ENCODE measurements around the gene CYP3A5. TPM values are rescaled to one million over a fixed set of nuclear protein-coding genes. Genes with fewer than 3 reads are reported as not detected.
"Not testable (repeated sequence)": the region's sequence is repeated elsewhere in the genome, so short reads cannot be mapped to it uniquely, and the experiment has no call there.

CYP3A5 gene
- total and polyA plus RNA-seq, 12 donors, result 0.03 TPM; not detected in 11

DNA sequence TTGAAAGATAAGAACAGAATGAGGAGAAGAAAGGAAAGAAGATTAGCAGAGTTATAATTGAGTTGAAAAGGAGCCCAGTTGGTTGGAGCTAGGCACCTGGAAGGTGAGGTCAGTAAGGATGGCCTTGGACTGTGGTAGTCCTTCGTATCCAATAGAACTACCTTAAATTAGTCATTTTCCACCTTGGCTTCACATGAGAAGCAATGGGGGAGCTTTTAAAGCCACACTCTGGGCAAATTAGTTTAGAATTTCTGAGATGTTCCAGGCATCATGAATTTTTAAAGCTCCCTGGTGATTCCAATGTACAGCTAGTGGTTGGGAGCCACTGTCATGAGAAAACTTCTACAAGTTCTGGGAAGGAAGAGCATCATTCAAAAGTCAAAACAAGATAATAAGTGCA, 27.3 kb upstream of the CYP3A5 start:
- intact Hi-C loops (cut with DNase I), result no loop called here
- H3K4me1 ChIP-seq, result no peaks in the 10 kb centered on the region

DNA sequence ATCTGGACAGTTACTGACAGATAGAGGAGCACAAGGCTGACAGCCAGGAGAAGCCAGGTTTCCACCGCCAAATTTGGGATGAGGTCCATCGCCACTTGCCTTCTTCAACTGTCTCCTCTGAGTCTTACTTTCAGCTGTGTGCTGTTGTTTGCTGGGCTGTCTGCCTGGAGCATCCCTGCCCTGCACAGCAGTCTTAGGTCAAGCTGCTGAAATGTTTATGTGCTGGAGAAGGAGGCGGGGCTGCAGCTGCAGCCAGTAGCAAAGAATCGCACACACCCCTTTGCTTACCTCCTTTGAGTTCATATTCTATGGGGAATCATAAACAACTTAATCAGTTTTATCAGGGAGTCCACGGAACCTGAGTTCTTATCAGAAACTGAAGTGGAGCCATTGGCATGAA, 20.1 kb upstream of the CYP3A5 start:
- intact Hi-C loops (cut with DNase I), result loop anchor here in 1 of 10 donors (5.0 kb wide), 1 partner anchor 1262 kb away; no protein-coding TSS in a partner anchor
- peaks cover 0 to 16% (median 0%) of the 10 kb centered on the region in 11 donors for H3K9me3 ChIP-seq
- TF ChIP-seq, protein P1, sequence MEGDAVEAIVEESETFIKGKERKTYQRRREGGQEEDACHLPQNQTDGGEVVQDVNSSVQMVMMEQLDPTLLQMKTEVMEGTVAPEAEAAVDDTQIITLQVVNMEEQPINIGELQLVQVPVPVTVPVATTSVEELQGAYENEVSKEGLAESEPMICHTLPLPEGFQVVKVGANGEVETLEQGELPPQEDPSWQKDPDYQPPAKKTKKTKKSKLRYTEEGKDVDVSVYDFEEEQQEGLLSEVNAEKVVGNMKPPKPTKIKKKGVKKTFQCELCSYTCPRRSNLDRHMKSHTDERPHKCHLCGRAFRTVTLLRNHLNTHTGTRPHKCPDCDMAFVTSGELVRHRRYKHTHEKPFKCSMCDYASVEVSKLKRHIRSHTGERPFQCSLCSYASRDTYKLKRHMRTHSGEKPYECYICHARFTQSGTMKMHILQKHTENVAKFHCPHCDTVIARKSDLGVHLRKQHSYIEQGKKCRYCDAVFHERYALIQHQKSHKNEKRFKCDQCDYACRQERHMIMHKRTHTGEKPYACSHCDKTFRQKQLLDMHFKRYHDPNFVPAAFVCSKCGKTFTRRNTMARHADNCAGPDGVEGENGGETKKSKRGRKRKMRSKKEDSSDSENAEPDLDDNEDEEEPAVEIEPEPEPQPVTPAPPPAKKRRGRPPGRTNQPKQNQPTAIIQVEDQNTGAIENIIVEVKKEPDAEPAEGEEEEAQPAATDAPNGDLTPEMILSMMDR (IDR thresholded peaks at IDR 0.05), result no peak

More for the DNA sequence above, 27.3 kb upstream of the CYP3A5 start:
- peaks cover 0 to 34% (median 0%) of the 10 kb centered on the region in 9 donors for H3K36me3 ChIP-seq
- peaks cover 0 to 46% (median 17%) of the 10 kb centered on the region in 11 donors for H3K9me3 ChIP-seq
- no peak for DNase-seq
- WGBS, 2 donors, result 53 to 56% methylated on average over 1 of the region's 1 CpG
- H3K27ac ChIP-seq, result no peak overlapping the region
- no peak overlapping the region for H3K4me3 ChIP-seq
- H3K27me3 ChIP-seq, result no peaks in the 10 kb centered on the region
- TF ChIP-seq, protein P1 (IDR thresholded peaks at IDR 0.05), result no peak
- no peak for ATAC-seq

DNA sequence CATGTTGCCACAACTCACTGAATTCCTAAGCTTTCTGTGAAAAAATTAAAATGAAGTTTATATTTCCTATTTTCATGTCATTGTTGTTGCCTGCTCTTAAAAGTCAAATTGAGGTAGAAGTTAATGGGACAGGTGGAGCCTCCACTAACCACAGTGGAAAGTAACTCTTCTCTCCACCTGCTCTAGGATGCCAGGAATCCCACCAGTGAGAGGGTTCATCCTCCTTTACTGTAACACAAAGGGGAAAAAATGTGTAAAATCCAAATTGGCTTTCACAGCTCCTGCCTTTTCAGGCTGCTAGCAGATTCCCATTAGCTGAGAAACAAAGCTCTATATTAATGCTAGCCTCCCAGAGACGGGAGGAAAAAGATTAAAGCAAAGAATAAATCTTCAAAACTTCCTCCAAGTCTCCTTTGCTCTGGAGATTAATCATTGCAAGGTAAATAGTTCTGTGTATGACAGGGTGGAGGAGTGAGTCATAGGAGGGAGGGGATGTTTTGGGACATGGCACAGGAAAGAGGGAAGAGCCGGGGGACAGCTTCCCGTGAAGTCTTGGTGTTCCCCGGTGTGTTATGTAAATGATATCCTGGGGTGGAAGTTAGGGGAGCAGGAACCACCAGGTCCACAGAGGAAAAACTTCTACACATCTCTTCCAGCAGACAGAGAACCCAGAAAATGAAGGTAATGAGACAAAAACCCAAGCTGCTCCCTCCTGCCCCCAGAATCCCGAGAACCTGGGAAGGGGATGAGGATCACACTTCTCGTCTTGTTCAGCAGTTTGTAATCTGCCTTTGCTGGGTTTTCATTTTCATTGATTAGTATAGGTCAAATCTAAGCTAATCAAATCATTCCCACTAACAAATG, 19.3 kb upstream of the CYP3A5 start:
- DNase-seq; intact Hi-C loops (cut with DNase I); H3K36me3 ChIP-seq; H3K4me1 ChIP-seq; H3K27ac ChIP-seq; H3K4me3 ChIP-seq; H3K27me3 ChIP-seq: not testable (repeated sequence)
- peak in 2 of 8 donors; percentile 37 to 38 for ATAC-seq
- peaks cover 0 to 12% (median 0%) of the 10 kb centered on the region in 11 donors for H3K9me3 ChIP-seq
- 34 to 51% methylated on average over 6 of the region's 6 CpGs for WGBS, 2 donors

More for the DNA sequence above, 20.1 kb upstream of the CYP3A5 start:
- ATAC-seq (no peak), DNase-seq (no peak)
- Histone ChIP-seq H3K4me3 (no peak overlapping the region), H3K27me3 (no peaks in the 10 kb centered on the region), H3K27ac (no peak overlapping the region), H3K4me1 (no peaks in the 10 kb centered on the region), H3K36me3 (no peaks in the 10 kb centered on the region)
- 60 to 61% methylated on average over 5 of the region's 5 CpGs for WGBS, 2 donors

DNA sequence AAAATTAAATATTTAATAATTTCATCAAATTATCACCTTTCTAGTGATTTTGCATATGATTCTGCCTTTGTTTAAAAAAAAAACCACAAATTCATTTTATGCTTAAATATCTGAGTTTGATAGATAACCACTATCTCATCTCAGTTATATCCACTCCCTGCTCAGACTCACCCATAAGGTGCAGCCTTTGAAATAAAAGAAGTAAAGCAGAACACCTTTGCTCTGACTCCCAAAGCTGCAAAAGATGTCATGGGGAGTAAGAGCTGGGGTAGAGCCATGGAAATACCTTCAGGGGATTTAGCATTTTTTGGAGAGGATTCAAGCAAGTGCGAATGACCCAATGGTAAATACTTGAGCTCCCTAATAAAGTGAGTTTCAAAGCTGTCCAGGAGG, 15.1 kb upstream of the CYP3A5 start:
- H3K9me3 ChIP-seq, result peaks cover 0 to 14% (median 3%) of the 10 kb centered on the region in 11 donors
- 88 to 89% methylated on average over 1 of the region's 1 CpG for WGBS, 2 donors
- no peak for ATAC-seq

More for the DNA sequence above, 15.1 kb upstream of the CYP3A5 start:
- H3K4me3 ChIP-seq, result no peak overlapping the region
- TF ChIP-seq, protein P1 (IDR thresholded peaks at IDR 0.05), result no peak
- intact Hi-C loops (cut with DNase I), result no loop called here
- no peaks in the 10 kb centered on the region for H3K36me3 ChIP-seq
- DNase-seq, result no peak
- no peaks in the 10 kb centered on the region for H3K4me1 ChIP-seq
- H3K27ac ChIP-seq, result no peak overlapping the region
- no peaks in the 10 kb centered on the region for H3K27me3 ChIP-seq
